Left cardiac atrium (tissue), 4 donors: ENCODE data around the gene UQCRHL. TPM values are rescaled to one million over a fixed set of nuclear protein-coding genes. Genes with fewer than 3 reads are reported as not detected.
A peak's percentile ranks its signal among the peaks of the same experiment; 100 is the strongest.

Experiments used
- ATAC-seq, 2 donors: fragments of 200-7000 bp; cut with Tn5 transposase; one replicate each; pipeline ENCODE4 v1.9.1; 2020; ENCODE audit warnings: mild to moderate bottlenecking in 2 of 2, moderate library complexity in 2 of 2
- DNase-seq: peaks from one replicate; pipeline ENCODE4 v3.0.0-alpha.2; 2020
- intact Hi-C, 2 donors: fragments of 100-400 bp; cut with DNase I; formaldehyde crosslinking; loops; one replicate each; pipeline versions ENCODE4 v1.14.1 to v1.15.1; 2022 to 2023
- total RNA-seq, 2 donors: library from RNA; stranded (reverse); fragmentation: NEBNext Ultra II Directional; extraction: Animal tissue kit (Norgen Biotek cat#: 25700); gene quantifications; one replicate each; pipeline ENCODE4 v1.2.1, GENCODE V29; 2021
- donor health status: DM: no; HTN: yes; CAD: no.
- donor health status: DM: no; HTN: yes; CAD: no; lungs with severe emphysema.
- donor health status: DM: yes; HTN: yes; CAD: no.
- donor health status: Dilated cardiomyopathy.

UQCRHL gene
- total RNA-seq, 2 donors from 2014 or later: 3.9 to 4.0 TPM

- DNase-seq (no peak), ATAC-seq (no peak)
- intact Hi-C loops: no loop called here
These were observed 4.1 kb downstream of the UQCRHL start for GRCh38 chr1:15803380-15803779.

- DNase-seq (no peak), ATAC-seq (no peak)
- intact Hi-C loops: no loop called here
These were observed 5.0 kb downstream of the UQCRHL start for GRCh38 chr1:15802234-15802965.

GRCh38 chr1:15799928-15800835 lies 7.3 kb downstream of the UQCRHL start:
- ATAC-seq (peak; percentile 31 to 69), DNase-seq (peak; percentile 68)
- intact Hi-C loops: loop anchor here in 1 of 2 donors (10.0 kb wide), 1 partner anchor 255 kb away; no protein-coding TSS in a partner anchor

GRCh38 chr1:15799004-15799867 lies 8.2 kb downstream of the UQCRHL start:
- DNase-seq (peak; percentile 80), ATAC-seq (peak; percentile 84 to 89)
- intact Hi-C loops: loop anchor here in 1 of 2 donors (10.0 kb wide), 1 partner anchor 256 kb away; no protein-coding TSS in a partner anchor

GRCh38 chr1:15797614-15798390 lies 9.6 kb downstream of the UQCRHL start:
- DNase-seq (no peak), ATAC-seq (no peak)
- intact Hi-C loops: loop anchor here in 1 of 2 donors (10.0 kb wide), 1 partner anchor 257 kb away; no protein-coding TSS in a partner anchor

- DNase-seq (no peak), ATAC-seq (no peak)
- intact Hi-C loops: loop anchor here in 1 of 2 donors (10.0 kb wide), 1 partner anchor 259 kb away; no protein-coding TSS in a partner anchor
These were observed 11.4 kb downstream of the UQCRHL start for GRCh38 chr1:15796086-15796462.

- intact Hi-C loops: no loop called here
- DNase-seq: no peak
- ATAC-seq: peak in 1 of 2 donors; percentile 9
These were observed 18.7 kb downstream of the UQCRHL start for GRCh38 chr1:15788624-15789301.

- DNase-seq (peak; percentile 59), ATAC-seq (peak; percentile 68 to 79)
- intact Hi-C loops: no loop called here
These were observed 20.9 kb downstream of the UQCRHL start for GRCh38 chr1:15786581-15786980.

GRCh38 chr1:15785683-15786082 lies 21.8 kb downstream of the UQCRHL start:
- DNase-seq: no peak

GRCh38 chr1:15777909-15778707 lies 29.3 kb downstream of the UQCRHL start:
- intact Hi-C loops: no loop called here
- ATAC-seq: no peak
- DNase-seq: no peak

More at GRCh38 chr1:15785683-15786082, 21.8 kb downstream of the UQCRHL start:
- intact Hi-C loops: no loop called here
- no peak for ATAC-seq

- intact Hi-C loops: no loop called here
- ATAC-seq (peak in 1 of 2 donors; percentile 73), DNase-seq (no peak)
These were observed 31.7 kb downstream of the UQCRHL start for GRCh38 chr1:15775706-15776105.

GRCh38 chr1:15771836-15772515 lies 35.5 kb downstream of the UQCRHL start:
- DNase-seq (no peak), ATAC-seq (no peak)
- intact Hi-C loops: no loop called here

GRCh38 chr1:15770313-15770962 lies 37.0 kb downstream of the UQCRHL start:
- intact Hi-C loops: no loop called here
- ATAC-seq (no peak), DNase-seq (no peak)

- intact Hi-C loops: no loop called here
- no peak for DNase-seq
- no peak for ATAC-seq
These were observed 39.1 kb downstream of the UQCRHL start for GRCh38 chr1:15768388-15768787.

- intact Hi-C loops: no loop called here
These were observed 39.5 kb downstream of the UQCRHL start for GRCh38 chr1:15767941-15768340.

More at GRCh38 chr1:15767941-15768340, 39.5 kb downstream of the UQCRHL start:
- DNase-seq (no peak), ATAC-seq (no peak)
